WTC11 (cell line): Measurements from ENCODE around the gene MOV10L1. TPM values are rescaled to one million over a fixed set of nuclear protein-coding genes. Genes with fewer than 3 reads are reported as not detected.

Experiments
- ATAC-seq: fragments of 200-7000 bp; cut with Tn5 transposase; 2 replicates; pipeline ENCODE4 v1.10.0; 2021; ENCODE audit warnings: mild to moderate bottlenecking, moderate library complexity
- CTCF ChIA-PET: fragments of 300-600 bp; sonication (Branson Sonifier 250); formaldehyde crosslinking; loops from one replicate; lab custom pipeline; 2021; ENCODE audit warnings: antibody characterized with exemption; lab: Charles Lee
- POLR2A ChIA-PET: fragments of 350-600 bp; sonication (Branson Sonifier 250); formaldehyde crosslinking; loops from one replicate; lab custom pipeline; 2021; ENCODE audit warnings: antibody characterized with exemption; lab: Charles Lee
- DNase-seq: peaks from one replicate; pipeline ENCODE4 v3.0.0; 2021; ENCODE audit warnings: low spot score
- H3K27ac Mint-ChIP-seq: 2 replicates; pipeline ENCODE4 v1.8.0; 2021; ENCODE audit warnings: mixed read lengths
- H3K27me3 Mint-ChIP-seq: 2 replicates; pipeline ENCODE4 v1.8.0; 2021; ENCODE audit warnings: low read depth, mild to moderate bottlenecking, moderate library complexity, mixed read lengths
- H3K36me3 Mint-ChIP-seq: 2 replicates; pipeline ENCODE4 v1.8.0; 2021; ENCODE audit warnings: mixed read lengths
- H3K4me1 Mint-ChIP-seq: 2 replicates; pipeline ENCODE4 v1.8.0; 2022; ENCODE audit warnings: mixed read lengths
- H3K4me3 Mint-ChIP-seq: 2 replicates; pipeline ENCODE4 v1.8.0; 2021; ENCODE audit warnings: mild to moderate bottlenecking, moderate library complexity, mixed read lengths
- H3K9me3 Mint-ChIP-seq: 2 replicates; pipeline ENCODE4 v1.8.0; 2021; ENCODE audit warnings: mixed read lengths
- ARID4B ChIP-seq: sonication (generic); formaldehyde crosslinking; IDR thresholded peaks from 2 replicates; pipeline ENCODE4 v1.8.0; 2023; ENCODE audit warnings: missing genetic modification reagents, mild to moderate bottlenecking, borderline replicate concordance
- CREM ChIP-seq: sonication (generic); formaldehyde crosslinking; IDR thresholded peaks from 2 replicates; pipeline ENCODE4 v1.8.1; 2022; ENCODE audit warnings: mild to moderate bottlenecking, missing genetic modification reagents, moderate library complexity
- E2F5 ChIP-seq: sonication (generic); formaldehyde crosslinking; IDR thresholded peaks from 2 replicates; pipeline ENCODE4 v1.8.1; 2022; ENCODE audit warnings: mild to moderate bottlenecking, moderate library complexity, missing genetic modification reagents
- ETV6 ChIP-seq: sonication (generic); formaldehyde crosslinking; IDR thresholded peaks from 2 replicates; pipeline ENCODE4 v1.8.1; 2022; ENCODE audit warnings: mild to moderate bottlenecking, missing genetic modification reagents
- FOXP1 ChIP-seq: sonication (generic); formaldehyde crosslinking; IDR thresholded peaks from 2 replicates; pipeline ENCODE4 v1.8.0; 2022; ENCODE audit warnings: missing genetic modification reagents, mild to moderate bottlenecking, moderate library complexity, borderline replicate concordance
- FOXP4 ChIP-seq: sonication (generic); formaldehyde crosslinking; IDR thresholded peaks from 2 replicates; pipeline ENCODE4 v1.8.0; 2022; ENCODE audit warnings: mild to moderate bottlenecking, missing genetic modification reagents
- GRHL2 ChIP-seq: fragments of 250-450 bp; sonication (Bioruptor Pico); IDR thresholded peaks from 2 replicates; pipeline ENCODE4 v1.8.0; 2022; ENCODE audit warnings: mild to moderate bottlenecking, moderate library complexity; ENCODE audit not compliant: insufficient replicate concordance, severe bottlenecking
- GTF2I ChIP-seq: fragments of 250-450 bp; sonication (Bioruptor Pico); conservative IDR thresholded peaks from 2 replicates; pipeline ENCODE4 v1.4.0; 2021; ENCODE audit warnings: mild to moderate bottlenecking
- HMGA2 ChIP-seq: fragments of 250-450 bp; sonication (Bioruptor Pico); IDR thresholded peaks from 2 replicates; pipeline ENCODE4 v1.4.0; 2021; ENCODE audit warnings: mild to moderate bottlenecking, moderate library complexity
- JAZF1 ChIP-seq: fragments of 250-450 bp; sonication (Bioruptor Pico); IDR thresholded peaks from 2 replicates; pipeline ENCODE4 v1.9.0; 2021; ENCODE audit warnings: moderate library complexity, mild to moderate bottlenecking, inconsistent platforms
- JUN ChIP-seq: sonication (generic); formaldehyde crosslinking; IDR thresholded peaks from 2 replicates; pipeline ENCODE4 v1.8.0; 2023; ENCODE audit warnings: mild to moderate bottlenecking, missing genetic modification reagents
- NR3C1 ChIP-seq: sonication (generic); formaldehyde crosslinking; conservative IDR thresholded peaks from 2 replicates; pipeline ENCODE4 v1.8.1; 2023; ENCODE audit warnings: low read depth, mild to moderate bottlenecking, missing genetic modification reagents
- SOX15 ChIP-seq: fragments of 250-450 bp; sonication (Bioruptor Pico); IDR thresholded peaks from 2 replicates; pipeline ENCODE4 v1.9.0; 2021; ENCODE audit warnings: mild to moderate bottlenecking
- STAT6 ChIP-seq: sonication (generic); formaldehyde crosslinking; conservative IDR thresholded peaks from 2 replicates; pipeline ENCODE4 v1.8.1; 2023; ENCODE audit warnings: mild to moderate bottlenecking, low read depth, missing genetic modification reagents, moderate library complexity
- ZBTB43 ChIP-seq: sonication (generic); formaldehyde crosslinking; IDR thresholded peaks from 2 replicates; pipeline ENCODE4 v1.8.1; 2023; ENCODE audit warnings: mild to moderate bottlenecking, missing genetic modification reagents
- ZNF219 ChIP-seq: sonication (generic); formaldehyde crosslinking; IDR thresholded peaks from 2 replicates; pipeline ENCODE4 v1.8.0; 2023; ENCODE audit warnings: missing genetic modification reagents, mild to moderate bottlenecking, borderline replicate concordance
- ZNF317 ChIP-seq: sonication (generic); formaldehyde crosslinking; IDR thresholded peaks from 2 replicates; pipeline ENCODE4 v1.8.1; 2023; ENCODE audit warnings: low read depth, mild to moderate bottlenecking, moderate library complexity, missing genetic modification reagents, borderline replicate concordance
- ZSCAN18 ChIP-seq: fragments of 250-450 bp; sonication (Bioruptor Pico); IDR thresholded peaks from 2 replicates; pipeline ENCODE4 v2.1.2; 2022; ENCODE audit warnings: mild to moderate bottlenecking, moderate library complexity
- total RNA-seq: library from RNA; stranded (reverse); gene quantifications from 3 replicates; pipeline ENCODE4 v1.2.3, GENCODE V29; 2021

Gene MOV10L1
- total RNA-seq, 1 experiment from 2014 or later, result not detected

GRCh38 chr22:50076646-50077535 lies 12.9 kb upstream of the MOV10L1 start:
- TF ChIP-seq GRHL2 (CRISPR knock-in tag), result no peak
- no peak for TF ChIP-seq JAZF1
- no peak for TF ChIP-seq ZNF219
- no peak for TF ChIP-seq GTF2I (CRISPR knock-in tag)
- no peak for TF ChIP-seq ZBTB43
- no peak for TF ChIP-seq E2F5 (CRISPR knock-in tag)
- TF ChIP-seq ZSCAN18 (CRISPR knock-in tag), result no peak
- TF ChIP-seq SOX15, result no peak
- TF ChIP-seq CREM, result no peak
- Mint-ChIP-seq H3K9me3 (no peaks in the 10 kb centered on the region), H3K4me3 (no peak overlapping the region), H3K27ac (no peak overlapping the region; the same call in 1 of the 2 replicates), H3K36me3 (no peaks in the 10 kb centered on the region), H3K27me3 (no peaks in the 10 kb centered on the region; the same call in 1 of the 2 replicates), H3K4me1 (no peaks in the 10 kb centered on the region)
- ChIA-PET POLR2A (interaction anchor here (0.5 kb wide), 1 partner anchor 11 kb away, joined by 3 read pairs; no protein-coding TSS in a partner anchor), CTCF (no interaction called here)
- no peak for DNase-seq
- ATAC-seq, result no peak

- Mint-ChIP-seq H3K27me3 (no peaks in the 10 kb centered on the region; the same call in 1 of the 2 replicates), H3K36me3 (no peaks in the 10 kb centered on the region), H3K4me3 (no peak overlapping the region), H3K4me1 (no peaks in the 10 kb centered on the region), H3K27ac (no peak overlapping the region), H3K9me3 (no peaks in the 10 kb centered on the region)
- no peak for DNase-seq
- no peak for ATAC-seq
- TF ChIP-seq JUN (no peak), ARID4B (CRISPR knock-in tag) (no peak), HMGA2 (CRISPR knock-in tag) (no peak), ETV6 (CRISPR knock-in tag) (no peak)
- CTCF ChIA-PET, result no interaction called here
- POLR2A ChIA-PET, result no interaction called here
Observed at GRCh38 chr22:50078246-50078645, 11.6 kb upstream of the MOV10L1 start.

- Mint-ChIP-seq H3K27ac (no peak overlapping the region), H3K36me3 (no peaks in the 10 kb centered on the region), H3K4me3 (no peak overlapping the region), H3K9me3 (no peaks in the 10 kb centered on the region), H3K4me1 (no peaks in the 10 kb centered on the region), H3K27me3 (no peaks in the 10 kb centered on the region; the same call in 1 of the 2 replicates)
- ATAC-seq, result no peak
- no peak for DNase-seq
- CTCF ChIA-PET, result interaction anchor here (0.7 to 1.8 kb wide), 3 partner anchors 48 to 164 kb away, joined by 3 to 6 read pairs (median 4); no protein-coding TSS in a partner anchor
- POLR2A ChIA-PET, result no interaction called here
- TF ChIP-seq CREM, result no peak
- no peak for TF ChIP-seq STAT6
- no peak for TF ChIP-seq JAZF1
- no peak for TF ChIP-seq NR3C1 (CRISPR knock-in tag)
- TF ChIP-seq ZNF317 (CRISPR knock-in tag), result 0 out of 2 replicates have a peak, but pooled peaks have one; percentile 41
- TF ChIP-seq FOXP1, result no peak
- TF ChIP-seq FOXP4 (CRISPR knock-in tag), result no peak
Observed at GRCh38 chr22:50078761-50079160, 11.0 kb upstream of the MOV10L1 start.
